ENCODE data around the gene GRAMD1B. TPM values are rescaled to one million over a fixed set of nuclear protein-coding genes. Genes with fewer than 3 reads are reported as not detected.
"Not testable (repeated sequence)": the region's sequence is repeated elsewhere in the genome, so short reads cannot be mapped to it uniquely, and the experiment has no call there.

Gene GRAMD1B
- total RNA-seq, 1 donor from 2014 or later = 15.0 TPM

DNA sequence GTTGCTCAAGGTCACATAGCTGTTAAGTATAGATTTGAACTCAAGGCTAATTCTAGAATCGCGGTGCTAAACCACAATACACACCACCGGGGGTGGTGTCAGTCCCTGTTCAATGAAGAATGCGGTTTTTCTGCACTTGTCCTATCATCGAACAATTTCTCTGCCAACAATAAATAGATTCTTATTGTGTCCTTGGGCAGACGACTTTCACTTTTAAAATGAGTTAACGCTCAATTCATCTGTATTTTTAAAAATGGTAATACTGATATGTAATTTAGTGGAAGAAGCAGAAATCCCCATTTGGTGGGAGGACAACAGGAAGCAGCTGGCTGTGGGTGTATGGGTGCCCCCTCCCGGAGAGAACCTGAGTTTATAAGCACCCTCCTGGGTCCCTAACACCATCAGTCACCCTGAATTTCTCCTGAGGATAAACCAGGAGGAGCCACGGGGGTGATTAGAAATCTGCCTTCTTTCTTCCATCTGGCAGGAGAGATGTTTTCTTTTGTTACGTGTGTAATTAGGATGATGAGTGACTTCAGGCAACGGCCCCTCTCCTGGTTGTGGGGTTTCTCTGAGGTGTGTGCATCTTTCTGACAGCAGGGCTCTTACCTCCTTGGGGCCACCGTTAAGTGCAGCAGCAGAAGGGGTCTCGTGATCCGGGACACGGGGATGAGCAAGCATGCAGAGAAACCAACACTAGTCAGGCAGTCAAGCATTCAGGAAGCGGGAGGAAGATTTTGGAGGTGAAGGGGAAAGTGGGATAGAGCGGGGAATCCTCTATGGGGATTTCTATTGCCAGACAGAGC lies 87.7 kb downstream of the GRAMD1B start:
- intact Hi-C loops (cut with micrococcal nuclease) = loop anchor here (5.0 kb wide), 1 partner anchor 35 kb away; no protein-coding TSS in a partner anchor
- Mint-ChIP-seq H3K4me1 (peaks cover 29% of the 10 kb centered on the region), H3K4me3 (peak overlapping the region; percentile 67), H3K9me3 (peaks cover 7% of the 10 kb centered on the region), H3K27ac (peak overlapping the region; percentile 42), H3K36me3 (ENCODE audit: low read depth) (no peaks in the 10 kb centered on the region), H3K27me3 (no peaks in the 10 kb centered on the region)
- ATAC-seq (ENCODE audit: low read depth) = peak; percentile 67
- ChIA-PET POLR2A (interaction anchor here (0.7 to 1.3 kb wide), 4 partner anchors 23 to 39 kb away, joined by 3 to 5 read pairs (median 4); no protein-coding TSS in a partner anchor), CTCF (interaction anchor here (0.9 to 1.0 kb wide), 2 partner anchors 10 to 39 kb away, joined by 3 to 4 read pairs; no protein-coding TSS in a partner anchor)
- TF ChIP-seq, protein P1, sequence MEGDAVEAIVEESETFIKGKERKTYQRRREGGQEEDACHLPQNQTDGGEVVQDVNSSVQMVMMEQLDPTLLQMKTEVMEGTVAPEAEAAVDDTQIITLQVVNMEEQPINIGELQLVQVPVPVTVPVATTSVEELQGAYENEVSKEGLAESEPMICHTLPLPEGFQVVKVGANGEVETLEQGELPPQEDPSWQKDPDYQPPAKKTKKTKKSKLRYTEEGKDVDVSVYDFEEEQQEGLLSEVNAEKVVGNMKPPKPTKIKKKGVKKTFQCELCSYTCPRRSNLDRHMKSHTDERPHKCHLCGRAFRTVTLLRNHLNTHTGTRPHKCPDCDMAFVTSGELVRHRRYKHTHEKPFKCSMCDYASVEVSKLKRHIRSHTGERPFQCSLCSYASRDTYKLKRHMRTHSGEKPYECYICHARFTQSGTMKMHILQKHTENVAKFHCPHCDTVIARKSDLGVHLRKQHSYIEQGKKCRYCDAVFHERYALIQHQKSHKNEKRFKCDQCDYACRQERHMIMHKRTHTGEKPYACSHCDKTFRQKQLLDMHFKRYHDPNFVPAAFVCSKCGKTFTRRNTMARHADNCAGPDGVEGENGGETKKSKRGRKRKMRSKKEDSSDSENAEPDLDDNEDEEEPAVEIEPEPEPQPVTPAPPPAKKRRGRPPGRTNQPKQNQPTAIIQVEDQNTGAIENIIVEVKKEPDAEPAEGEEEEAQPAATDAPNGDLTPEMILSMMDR (IDR thresholded peaks at IDR 0.05) = no peak
- no peak for DNase-seq

DNA sequence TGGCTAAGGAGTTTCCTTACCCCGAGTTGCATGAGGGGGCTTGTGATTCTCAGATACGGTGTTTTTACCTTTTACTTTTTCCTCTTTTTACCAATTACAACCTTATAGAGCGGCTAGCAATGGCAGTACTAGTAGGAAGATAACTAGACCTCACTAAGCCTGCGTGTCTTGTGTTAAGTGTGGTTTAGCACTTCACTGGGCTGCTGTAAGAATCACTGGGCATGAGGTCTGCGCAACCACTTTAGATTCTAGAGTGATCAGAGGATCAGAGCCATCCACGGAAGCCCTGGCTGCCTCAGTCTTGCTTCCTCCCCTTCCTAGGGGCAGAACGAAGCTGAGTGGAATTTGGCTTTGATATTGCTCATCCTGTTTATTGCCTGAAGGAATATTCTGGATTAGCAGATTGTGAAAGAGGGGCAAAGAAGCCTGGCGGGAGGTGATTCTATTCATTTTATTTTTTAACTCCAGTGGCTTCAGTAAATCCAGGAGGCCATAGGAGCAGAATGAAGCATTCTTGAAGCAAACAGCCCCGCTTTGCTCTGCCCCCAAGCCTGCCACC lies 88.5 kb downstream of the GRAMD1B start:
- H3K27me3 Mint-ChIP-seq = no peaks in the 10 kb centered on the region
- peak overlapping the region; percentile 42 for H3K27ac Mint-ChIP-seq
- peaks cover 7% of the 10 kb centered on the region for H3K9me3 Mint-ChIP-seq
- peak overlapping the region; percentile 67 for H3K4me3 Mint-ChIP-seq
- H3K36me3 Mint-ChIP-seq (ENCODE audit: low read depth) = no peaks in the 10 kb centered on the region
- intact Hi-C loops (cut with micrococcal nuclease) = loop anchor here (5.0 kb wide), 1 partner anchor 36 kb away; no protein-coding TSS in a partner anchor
- ChIA-PET CTCF (no interaction called here), POLR2A (interaction anchor here (0.7 to 1.3 kb wide), 2 partner anchors 24 to 34 kb away, joined by 3 to 5 read pairs; no protein-coding TSS in a partner anchor)
- peaks cover 29% of the 10 kb centered on the region for H3K4me1 Mint-ChIP-seq
- ATAC-seq (ENCODE audit: low read depth) (peak; percentile 78), DNase-seq (no peak)
- TF ChIP-seq, protein P1 (IDR thresholded peaks at IDR 0.05) = no peak

DNA sequence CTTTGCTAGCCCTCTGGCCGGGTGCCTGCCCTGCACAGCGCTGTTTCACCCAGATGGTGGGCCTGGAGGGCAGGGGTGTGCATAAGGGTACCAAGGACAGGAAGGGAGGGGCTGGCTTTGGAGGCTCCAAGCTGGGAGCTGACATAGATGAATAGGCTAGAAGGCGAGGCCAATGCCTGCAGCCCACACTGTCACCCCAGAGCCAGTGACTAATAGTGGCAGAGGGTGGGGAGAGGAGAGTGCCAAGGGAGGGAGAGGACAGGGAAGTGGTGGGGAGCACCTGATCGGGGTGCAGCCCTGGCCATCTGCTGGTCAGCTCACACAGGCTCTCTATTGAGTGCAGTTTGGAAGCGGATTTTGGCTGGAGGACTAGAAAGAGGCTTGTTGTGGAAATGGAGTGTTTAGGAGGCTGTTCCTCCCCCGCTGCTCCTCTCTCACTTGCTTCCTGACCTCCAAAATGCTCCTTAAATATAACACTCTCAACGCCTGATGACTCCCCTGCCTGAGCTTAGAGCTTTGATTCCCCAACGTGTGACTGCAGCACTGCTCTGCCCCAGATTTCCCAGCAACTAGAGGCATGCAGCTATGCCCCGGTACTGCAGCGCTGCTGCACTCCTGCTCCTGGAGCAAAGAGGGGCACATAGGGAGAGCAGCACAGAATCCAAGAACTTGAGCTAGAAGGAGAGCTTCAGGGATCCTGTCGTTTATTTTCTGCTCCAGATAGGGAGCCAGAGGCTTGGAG lies 89.2 kb downstream of the GRAMD1B start:
- POLR2A ChIA-PET = interaction anchor here (0.6 kb wide), 1 partner anchor 34 kb away, joined by 4 read pairs; no protein-coding TSS in a partner anchor
- no peak overlapping the region for H3K4me3 Mint-ChIP-seq

DNA sequence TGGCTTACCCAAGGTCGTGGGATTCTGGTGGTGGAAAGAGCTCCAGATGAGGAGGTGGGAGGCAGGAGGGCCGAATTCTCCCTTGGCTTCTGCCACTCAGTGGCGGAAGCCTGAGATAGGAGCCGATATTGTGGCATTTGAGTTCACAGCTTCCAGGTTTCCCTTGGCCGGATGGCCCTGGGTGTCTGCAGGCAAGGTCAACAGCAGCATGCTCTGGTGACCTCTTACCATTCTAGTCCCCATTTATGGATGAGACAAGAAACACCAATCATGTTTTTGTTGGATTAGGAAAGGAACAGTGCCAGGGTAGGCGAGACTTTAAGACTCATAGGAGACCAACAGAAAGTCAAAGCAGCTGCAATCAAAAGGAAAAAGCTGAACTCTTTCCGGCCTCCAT lies 89.7 kb downstream of the GRAMD1B start:
- TF ChIP-seq, protein P1 (IDR thresholded peaks at IDR 0.05) = no peak
- H3K4me1 Mint-ChIP-seq = peaks cover 29% of the 10 kb centered on the region
- H3K4me3 Mint-ChIP-seq = no peak overlapping the region
- no peak overlapping the region for H3K27ac Mint-ChIP-seq
- ATAC-seq (ENCODE audit: low read depth) (no peak), DNase-seq (no peak)
- intact Hi-C loops (cut with micrococcal nuclease) = loop anchor here (5.0 kb wide), 1 partner anchor 37 kb away; no protein-coding TSS in a partner anchor
- peaks cover 7% of the 10 kb centered on the region for H3K9me3 Mint-ChIP-seq
- ChIA-PET CTCF (interaction anchor here (0.8 to 1.2 kb wide), 2 partner anchors 9 to 35 kb away, joined by 3 read pairs; no protein-coding TSS in a partner anchor), POLR2A (no interaction called here)
- H3K36me3 Mint-ChIP-seq (ENCODE audit: low read depth) = no peaks in the 10 kb centered on the region
- no peaks in the 10 kb centered on the region for H3K27me3 Mint-ChIP-seq

More for the DNA sequence above, 89.2 kb downstream of the GRAMD1B start:
- CTCF ChIA-PET = interaction anchor here (0.8 to 1.2 kb wide), 2 partner anchors 8 to 36 kb away, joined by 3 read pairs; no protein-coding TSS in a partner anchor
- H3K27ac Mint-ChIP-seq = no peak overlapping the region
- intact Hi-C loops (cut with micrococcal nuclease) = loop anchor here (5.0 kb wide), 1 partner anchor 37 kb away; no protein-coding TSS in a partner anchor
- H3K9me3 Mint-ChIP-seq = peaks cover 7% of the 10 kb centered on the region
- TF ChIP-seq, protein P1 (IDR thresholded peaks at IDR 0.05) = no peak
- H3K4me1 Mint-ChIP-seq = peaks cover 29% of the 10 kb centered on the region
- no peak for DNase-seq
- H3K36me3 Mint-ChIP-seq (ENCODE audit: low read depth) = no peaks in the 10 kb centered on the region
- no peaks in the 10 kb centered on the region for H3K27me3 Mint-ChIP-seq
- ATAC-seq (ENCODE audit: low read depth) = no peak

DNA sequence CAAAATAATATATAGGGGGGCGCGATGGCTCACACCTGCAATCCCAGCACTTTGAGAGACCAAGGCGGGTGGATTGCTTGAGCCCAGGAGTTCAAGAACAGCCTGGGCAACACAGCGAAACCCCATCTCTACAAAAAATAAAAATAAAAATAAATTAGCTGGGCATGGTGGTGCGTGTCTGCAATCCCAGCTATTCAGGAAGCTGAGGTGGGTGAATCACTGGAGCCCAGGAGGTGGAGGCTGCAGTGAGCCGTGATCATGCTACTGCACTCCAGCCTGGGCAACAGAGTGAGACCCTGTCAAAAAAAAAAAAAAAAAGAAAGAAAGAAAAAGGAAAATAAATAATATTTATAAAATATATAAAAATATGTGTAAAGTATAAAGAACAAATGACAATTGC lies 90.4 kb downstream of the GRAMD1B start:
- H3K27me3 Mint-ChIP-seq; H3K9me3 Mint-ChIP-seq; H3K36me3 Mint-ChIP-seq (ENCODE audit: low read depth); POLR2A ChIA-PET; H3K27ac Mint-ChIP-seq; intact Hi-C loops (cut with micrococcal nuclease); H3K4me3 Mint-ChIP-seq; ATAC-seq (ENCODE audit: low read depth); DNase-seq: not testable (repeated sequence)
- H3K4me1 Mint-ChIP-seq = peaks cover 29% of the 10 kb centered on the region
- CTCF ChIA-PET = interaction anchor here (0.8 kb wide), 1 partner anchor 9 kb away, joined by 4 read pairs; no protein-coding TSS in a partner anchor

All from activated B cell treated with CpG ODN at 0.5 μM for 24 hours (primary cell).